ENCODE measurements around the gene TMEM238. TPM values are rescaled to one million over a fixed set of nuclear protein-coding genes. Genes with fewer than 3 reads are reported as not detected.

TMEM238 gene
- total and polyA plus RNA-seq, 9 of the 15 experiments (the other 6 are each of a cell fraction or from before 2014, with no cell fraction given), result 0.18 to 5.1 (median 1.3) TPM; not detected in 4

DNA sequence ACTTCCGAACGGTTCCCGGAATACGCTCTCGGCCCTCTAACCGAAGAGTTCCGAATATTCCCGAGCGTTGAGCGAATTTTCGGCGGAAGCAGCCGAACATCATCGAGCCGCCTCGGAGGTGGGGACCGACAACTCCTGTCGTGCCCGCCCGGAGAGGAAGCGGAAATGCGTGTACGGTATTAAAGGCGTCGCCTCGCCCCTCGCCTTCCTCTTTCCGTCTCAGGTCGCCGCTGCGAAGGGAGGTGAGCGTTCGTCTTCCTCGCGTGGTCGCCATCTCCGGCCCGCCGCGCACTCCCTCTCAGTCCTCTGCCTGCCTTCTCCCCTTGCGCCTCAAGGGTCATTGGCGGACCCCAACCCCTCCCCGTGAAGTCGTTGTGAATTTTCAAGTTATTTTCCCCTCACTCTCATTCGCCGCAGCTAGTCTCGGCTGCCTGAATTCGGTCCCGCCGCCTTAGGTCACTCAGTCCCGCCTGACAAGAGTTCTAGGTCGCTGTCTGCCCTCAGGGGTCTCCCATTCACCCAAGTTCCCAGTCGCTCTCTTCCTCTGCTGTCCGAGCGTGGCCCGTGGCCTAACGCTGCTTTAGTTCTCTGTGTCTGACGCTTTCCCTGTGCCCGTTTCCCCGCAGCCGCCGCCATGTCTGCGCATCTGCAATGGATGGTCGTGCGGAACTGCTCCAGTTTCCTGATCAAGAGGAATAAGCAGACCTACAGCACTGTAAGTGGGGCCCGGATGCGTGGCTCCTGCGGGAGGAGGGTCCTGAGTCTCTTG is 1.8 kb upstream of the TMEM238 start, which contains the start of gene RPL28 (continued):
- TF ChIP-seq, protein P1, sequence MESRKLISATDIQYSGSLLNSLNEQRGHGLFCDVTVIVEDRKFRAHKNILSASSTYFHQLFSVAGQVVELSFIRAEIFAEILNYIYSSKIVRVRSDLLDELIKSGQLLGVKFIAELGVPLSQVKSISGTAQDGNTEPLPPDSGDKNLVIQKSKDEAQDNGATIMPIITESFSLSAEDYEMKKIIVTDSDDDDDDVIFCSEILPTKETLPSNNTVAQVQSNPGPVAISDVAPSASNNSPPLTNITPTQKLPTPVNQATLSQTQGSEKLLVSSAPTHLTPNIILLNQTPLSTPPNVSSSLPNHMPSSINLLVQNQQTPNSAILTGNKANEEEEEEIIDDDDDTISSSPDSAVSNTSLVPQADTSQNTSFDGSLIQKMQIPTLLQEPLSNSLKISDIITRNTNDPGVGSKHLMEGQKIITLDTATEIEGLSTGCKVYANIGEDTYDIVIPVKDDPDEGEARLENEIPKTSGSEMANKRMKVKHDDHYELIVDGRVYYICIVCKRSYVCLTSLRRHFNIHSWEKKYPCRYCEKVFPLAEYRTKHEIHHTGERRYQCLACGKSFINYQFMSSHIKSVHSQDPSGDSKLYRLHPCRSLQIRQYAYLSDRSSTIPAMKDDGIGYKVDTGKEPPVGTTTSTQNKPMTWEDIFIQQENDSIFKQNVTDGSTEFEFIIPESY (CRISPR knock-in tag; IDR thresholded peaks at IDR 0.05), result peak; percentile 57
- 0 out of 2 replicates have a peak, but pooled peaks have one; percentile 12 for TF ChIP-seq ETV5 (CRISPR knock-in tag; IDR thresholded peaks at IDR 0.05; ENCODE audit: low read depth)
- no peak for TF ChIP-seq IFI16 (CRISPR knock-in tag; IDR thresholded peaks at IDR 0.05)
- TF ChIP-seq KAT7 (CRISPR knock-in tag; IDR thresholded peaks at IDR 0.05; ENCODE audit: borderline replicate concordance), result peak; percentile 61; the same call in 1 of the 2 replicates
- TF ChIP-seq, protein P2, sequence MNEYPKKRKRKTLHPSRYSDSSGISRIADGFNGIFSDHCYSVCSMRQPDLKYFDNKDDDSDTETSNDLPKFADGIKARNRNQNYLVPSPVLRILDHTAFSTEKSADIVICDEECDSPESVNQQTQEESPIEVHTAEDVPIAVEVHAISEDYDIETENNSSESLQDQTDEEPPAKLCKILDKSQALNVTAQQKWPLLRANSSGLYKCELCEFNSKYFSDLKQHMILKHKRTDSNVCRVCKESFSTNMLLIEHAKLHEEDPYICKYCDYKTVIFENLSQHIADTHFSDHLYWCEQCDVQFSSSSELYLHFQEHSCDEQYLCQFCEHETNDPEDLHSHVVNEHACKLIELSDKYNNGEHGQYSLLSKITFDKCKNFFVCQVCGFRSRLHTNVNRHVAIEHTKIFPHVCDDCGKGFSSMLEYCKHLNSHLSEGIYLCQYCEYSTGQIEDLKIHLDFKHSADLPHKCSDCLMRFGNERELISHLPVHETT (CRISPR knock-in tag; conservative IDR thresholded peaks at IDR 0.05 in 1 of 2, IDR thresholded peaks at IDR 0.05 in 1 of 2), result peak in 1 of 2 experiments; percentile 56; a peak in 1 of 4 replicates
- peak; percentile 80 for TF ChIP-seq RBM22 (IDR thresholded peaks at IDR 0.05; ENCODE audit: low read depth, low read length, poor library complexity, severe bottlenecking)
- TF ChIP-seq, protein P3, sequence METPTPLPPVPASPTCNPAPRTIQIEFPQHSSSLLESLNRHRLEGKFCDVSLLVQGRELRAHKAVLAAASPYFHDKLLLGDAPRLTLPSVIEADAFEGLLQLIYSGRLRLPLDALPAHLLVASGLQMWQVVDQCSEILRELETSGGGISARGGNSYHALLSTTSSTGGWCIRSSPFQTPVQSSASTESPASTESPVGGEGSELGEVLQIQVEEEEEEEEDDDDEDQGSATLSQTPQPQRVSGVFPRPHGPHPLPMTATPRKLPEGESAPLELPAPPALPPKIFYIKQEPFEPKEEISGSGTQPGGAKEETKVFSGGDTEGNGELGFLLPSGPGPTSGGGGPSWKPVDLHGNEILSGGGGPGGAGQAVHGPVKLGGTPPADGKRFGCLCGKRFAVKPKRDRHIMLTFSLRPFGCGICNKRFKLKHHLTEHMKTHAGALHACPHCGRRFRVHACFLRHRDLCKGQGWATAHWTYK (CRISPR knock-in tag; IDR thresholded peaks at IDR 0.05), result peak; percentile 52; the same call in 1 of the 2 replicates
- TF ChIP-seq KDM4B (IDR thresholded peaks at IDR 0.05; ENCODE audit: borderline replicate concordance in 2 of 2, low read depth in 1 of 2), result peak in 1 of 2 experiments; percentile 88; a peak in 2 of 4 replicates
- TF ChIP-seq, protein P4, sequence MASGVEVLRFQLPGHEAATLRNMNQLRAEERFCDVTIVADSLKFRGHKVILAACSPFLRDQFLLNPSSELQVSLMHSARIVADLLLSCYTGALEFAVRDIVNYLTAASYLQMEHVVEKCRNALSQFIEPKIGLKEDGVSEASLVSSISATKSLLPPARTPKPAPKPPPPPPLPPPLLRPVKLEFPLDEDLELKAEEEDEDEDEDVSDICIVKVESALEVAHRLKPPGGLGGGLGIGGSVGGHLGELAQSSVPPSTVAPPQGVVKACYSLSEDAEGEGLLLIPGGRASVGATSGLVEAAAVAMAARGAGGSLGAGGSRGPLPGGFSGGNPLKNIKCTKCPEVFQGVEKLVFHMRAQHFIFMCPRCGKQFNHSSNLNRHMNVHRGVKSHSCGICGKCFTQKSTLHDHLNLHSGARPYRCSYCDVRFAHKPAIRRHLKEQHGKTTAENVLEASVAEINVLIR (CRISPR knock-in tag; IDR thresholded peaks at IDR 0.05), result peak; percentile 57; the same call in 1 of the 2 replicates
- TF ChIP-seq, protein P5, sequence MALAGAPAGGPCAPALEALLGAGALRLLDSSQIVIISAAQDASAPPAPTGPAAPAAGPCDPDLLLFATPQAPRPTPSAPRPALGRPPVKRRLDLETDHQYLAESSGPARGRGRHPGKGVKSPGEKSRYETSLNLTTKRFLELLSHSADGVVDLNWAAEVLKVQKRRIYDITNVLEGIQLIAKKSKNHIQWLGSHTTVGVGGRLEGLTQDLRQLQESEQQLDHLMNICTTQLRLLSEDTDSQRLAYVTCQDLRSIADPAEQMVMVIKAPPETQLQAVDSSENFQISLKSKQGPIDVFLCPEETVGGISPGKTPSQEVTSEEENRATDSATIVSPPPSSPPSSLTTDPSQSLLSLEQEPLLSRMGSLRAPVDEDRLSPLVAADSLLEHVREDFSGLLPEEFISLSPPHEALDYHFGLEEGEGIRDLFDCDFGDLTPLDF (CRISPR knock-in tag; IDR thresholded peaks at IDR 0.05), result 0 out of 2 replicates have a peak, but pooled peaks have one; percentile 32
- peak; percentile 86 to 94; a peak in 3 of 4 replicates for TF ChIP-seq SIN3A (IDR thresholded peaks at IDR 0.05; ENCODE audit: borderline replicate concordance in 2 of 2, control insufficient read depth in 1 of 2, low read depth in 2 of 2, low read length in 2 of 2)
- 0 out of 2 replicates have a peak, but pooled peaks have one; percentile 69 for TF ChIP-seq ZNF76 (CRISPR knock-in tag; IDR thresholded peaks at IDR 0.05; ENCODE audit: borderline replicate concordance)
- TF ChIP-seq SUPT5H (IDR thresholded peaks at IDR 0.05), result peak; percentile 100
- TF ChIP-seq, protein P6, sequence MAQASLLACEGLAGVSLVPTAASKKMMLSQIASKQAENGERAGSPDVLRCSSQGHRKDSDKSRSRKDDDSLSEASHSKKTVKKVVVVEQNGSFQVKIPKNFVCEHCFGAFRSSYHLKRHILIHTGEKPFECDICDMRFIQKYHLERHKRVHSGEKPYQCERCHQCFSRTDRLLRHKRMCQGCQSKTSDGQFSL (CRISPR knock-in tag; IDR thresholded peaks at IDR 0.05), result no peak
- TF ChIP-seq, protein P6 (tag; IDR thresholded peaks at IDR 0.05), result no peak
- TF ChIP-seq, protein P7, sequence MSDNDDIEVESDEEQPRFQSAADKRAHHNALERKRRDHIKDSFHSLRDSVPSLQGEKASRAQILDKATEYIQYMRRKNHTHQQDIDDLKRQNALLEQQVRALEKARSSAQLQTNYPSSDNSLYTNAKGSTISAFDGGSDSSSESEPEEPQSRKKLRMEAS (CRISPR knock-in tag; IDR thresholded peaks at IDR 0.05), result peak; percentile 89

Data from K562 (cell line).